Fibroblast of lung (primary cell): Measurements from ENCODE around the gene SCOC.
A peak's percentile ranks its signal among the peaks of the same experiment; 100 is the strongest.

Source experiments
- EZH2 ChIP-seq: IDR thresholded peaks from 2 replicates; pipeline ENCODE4 v1.5.1; 2012; ENCODE audit warnings: low read length, control low read depth, mild to moderate bottlenecking; ENCODE audit errors: missing control alignments
- TF ChIP-seq, protein P1 (sequence below), 2 donors: IDR thresholded peaks in 1 of 2; conservative IDR thresholded peaks in 1 of 2; 1 replicate in 1 of 2; 2 replicates in 1 of 2; pipeline ENCODE4 v1.5.1; 2011 to 2012; ENCODE audit warnings: low read length in 2 of 2, control low read depth in 1 of 2, inconsistent platforms in 1 of 2, low read depth in 1 of 2, mild to moderate bottlenecking in 1 of 2

DNA sequence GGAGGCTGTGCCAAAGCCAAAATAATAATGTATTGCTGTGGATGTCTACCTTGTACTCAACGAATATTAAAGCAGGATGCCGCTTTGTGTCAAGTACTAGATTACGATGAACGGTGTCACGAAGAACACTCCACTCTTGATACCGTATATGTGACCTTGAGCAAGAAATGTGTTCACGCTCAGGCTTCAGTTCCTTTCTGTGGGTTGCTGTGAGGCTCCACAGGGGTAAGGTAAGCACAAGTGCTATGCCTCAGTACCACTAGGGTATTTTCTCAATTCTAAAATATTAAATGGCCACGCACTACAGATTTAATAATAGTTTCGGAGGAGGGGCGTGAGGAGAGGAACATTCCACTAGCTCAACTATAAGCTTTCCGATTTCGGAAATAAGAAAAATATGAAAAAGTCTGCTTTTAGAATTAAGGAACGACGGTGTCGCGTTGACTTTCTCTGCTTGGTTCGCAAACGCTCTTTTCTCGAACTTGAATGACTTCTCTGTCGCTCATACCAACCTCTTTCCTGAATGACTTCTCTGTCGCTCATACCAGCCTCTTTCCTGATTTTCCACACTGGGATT lies 607 bp upstream of the SCOC start:
- TF ChIP-seq, protein P1, sequence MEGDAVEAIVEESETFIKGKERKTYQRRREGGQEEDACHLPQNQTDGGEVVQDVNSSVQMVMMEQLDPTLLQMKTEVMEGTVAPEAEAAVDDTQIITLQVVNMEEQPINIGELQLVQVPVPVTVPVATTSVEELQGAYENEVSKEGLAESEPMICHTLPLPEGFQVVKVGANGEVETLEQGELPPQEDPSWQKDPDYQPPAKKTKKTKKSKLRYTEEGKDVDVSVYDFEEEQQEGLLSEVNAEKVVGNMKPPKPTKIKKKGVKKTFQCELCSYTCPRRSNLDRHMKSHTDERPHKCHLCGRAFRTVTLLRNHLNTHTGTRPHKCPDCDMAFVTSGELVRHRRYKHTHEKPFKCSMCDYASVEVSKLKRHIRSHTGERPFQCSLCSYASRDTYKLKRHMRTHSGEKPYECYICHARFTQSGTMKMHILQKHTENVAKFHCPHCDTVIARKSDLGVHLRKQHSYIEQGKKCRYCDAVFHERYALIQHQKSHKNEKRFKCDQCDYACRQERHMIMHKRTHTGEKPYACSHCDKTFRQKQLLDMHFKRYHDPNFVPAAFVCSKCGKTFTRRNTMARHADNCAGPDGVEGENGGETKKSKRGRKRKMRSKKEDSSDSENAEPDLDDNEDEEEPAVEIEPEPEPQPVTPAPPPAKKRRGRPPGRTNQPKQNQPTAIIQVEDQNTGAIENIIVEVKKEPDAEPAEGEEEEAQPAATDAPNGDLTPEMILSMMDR (conservative IDR thresholded peaks at IDR 0.05 in 1 of 2, IDR thresholded peaks at IDR 0.05 in 1 of 2; ENCODE audit: low read depth in 1 of 2, low read length in 2 of 2), result peak in 1 of 2 donors; percentile 5
- no peak for TF ChIP-seq EZH2
